ENCODE data around the gene PI4KA.

DNA sequence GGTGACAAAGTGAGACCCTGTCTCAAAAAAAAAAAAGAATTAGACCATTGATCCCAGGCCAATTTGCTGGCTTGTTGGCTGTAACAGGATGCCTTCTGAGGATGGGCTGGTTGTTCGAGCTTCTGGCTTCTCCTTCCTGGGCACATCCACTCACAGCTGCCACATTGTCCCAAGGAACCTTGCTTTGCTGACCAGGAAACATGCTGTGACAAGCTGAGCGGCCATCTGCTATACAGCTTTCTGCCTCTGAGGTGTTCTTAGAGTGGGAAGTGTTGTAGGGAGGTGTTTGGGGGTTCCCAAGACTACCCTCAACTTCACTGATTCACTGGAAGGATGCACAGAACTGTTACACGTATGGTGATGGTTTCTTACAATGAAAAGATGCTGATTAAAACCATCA lies 6.7 kb upstream of the PI4KA start:
- TF ChIP-seq CTCF (conservative IDR thresholded peaks at IDR 0.05) (no peak), ZFX (IDR thresholded peaks at IDR 0.05) (no peak)

Measured in C4-2B (cell line).